Measurements from ENCODE around the gene ZNF618.

GRCh38 chr9:114070188-114071103, 194.3 kb downstream of the ZNF618 start:
- no peak for TF ChIP-seq CTCF (IDR thresholded peaks at IDR 0.05)
- TF ChIP-seq POLR2A (IDR thresholded peaks at IDR 0.05) = no peak

Measured in esophagus squamous epithelium (tissue), 4 donors.